Activated CD4-positive, alpha-beta T cell treated with anti-CD3 and anti-CD28 coated beads, Interleukin-2, amount 50 U/mL, for 1 hour (primary cell): Measurements from ENCODE around the gene VIL1.

Experiments
- DNase-seq: peaks from one replicate; pipeline ENCODE4 v3.0.0-alpha.2; 2020

The VIL1 gene

DNA sequence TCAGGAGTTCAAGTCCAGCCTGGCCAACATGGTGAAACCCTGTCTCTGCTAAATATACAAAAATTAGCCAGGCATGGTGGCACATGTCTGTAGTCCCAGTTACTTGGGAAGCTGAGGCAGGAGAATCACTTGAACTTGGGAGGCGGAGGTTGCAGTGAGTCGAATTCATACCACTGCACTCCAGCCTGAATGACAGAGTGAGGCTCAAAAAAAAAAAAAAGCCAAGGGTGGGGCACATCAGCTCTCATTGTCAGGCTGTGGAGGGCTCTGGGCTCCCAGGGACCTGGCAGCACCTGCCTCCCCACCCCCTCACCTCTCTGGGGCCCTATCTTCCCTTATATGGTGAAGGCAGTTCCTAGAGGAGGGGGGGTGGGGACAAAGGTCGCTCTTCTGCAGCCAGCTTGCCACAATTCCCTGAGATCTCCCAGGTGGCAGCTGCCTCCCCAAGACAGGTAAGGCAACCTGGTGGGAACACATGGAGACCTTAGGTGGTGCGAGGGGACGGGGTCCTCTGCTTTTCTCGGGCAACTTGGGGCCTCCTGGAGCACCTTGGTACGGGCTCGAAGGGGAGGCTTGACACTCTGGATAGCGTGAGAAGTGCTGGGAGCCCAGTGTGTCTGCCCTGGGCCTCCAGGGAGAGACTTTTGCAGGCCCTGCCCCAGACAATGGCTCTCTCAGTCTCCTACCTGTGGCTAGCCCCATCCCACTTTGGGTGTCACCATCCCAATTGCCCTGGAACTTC, at the start of gene VIL1:
TSS of gene VIL1 (plus strand) at position 407 of the 742 bp plus-strand sequence. CDS start 4,656 bp downstream, outside the sequence.
- no peak for DNase-seq

DNA sequence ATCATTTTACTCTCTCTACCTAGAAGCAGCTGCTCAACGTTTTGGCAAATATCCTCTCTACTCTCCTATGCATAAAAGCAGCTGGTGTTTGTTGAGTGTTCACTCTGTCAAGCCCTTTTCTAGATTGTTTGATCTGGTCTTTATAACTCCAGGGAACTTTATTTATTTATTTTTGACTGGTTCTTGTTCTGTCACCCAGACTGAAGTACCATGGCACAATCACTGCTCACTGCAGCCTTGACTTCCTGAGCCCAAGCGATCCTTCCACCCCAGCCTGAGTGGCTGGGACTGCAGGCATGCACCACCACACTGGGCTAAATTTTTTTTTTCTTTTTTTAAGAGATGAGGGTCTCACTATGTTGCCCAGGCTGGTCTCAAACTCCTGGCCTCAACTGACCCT, 49.6 kb upstream of the VIL1 start:
- DNase-seq, result no peak

DNA sequence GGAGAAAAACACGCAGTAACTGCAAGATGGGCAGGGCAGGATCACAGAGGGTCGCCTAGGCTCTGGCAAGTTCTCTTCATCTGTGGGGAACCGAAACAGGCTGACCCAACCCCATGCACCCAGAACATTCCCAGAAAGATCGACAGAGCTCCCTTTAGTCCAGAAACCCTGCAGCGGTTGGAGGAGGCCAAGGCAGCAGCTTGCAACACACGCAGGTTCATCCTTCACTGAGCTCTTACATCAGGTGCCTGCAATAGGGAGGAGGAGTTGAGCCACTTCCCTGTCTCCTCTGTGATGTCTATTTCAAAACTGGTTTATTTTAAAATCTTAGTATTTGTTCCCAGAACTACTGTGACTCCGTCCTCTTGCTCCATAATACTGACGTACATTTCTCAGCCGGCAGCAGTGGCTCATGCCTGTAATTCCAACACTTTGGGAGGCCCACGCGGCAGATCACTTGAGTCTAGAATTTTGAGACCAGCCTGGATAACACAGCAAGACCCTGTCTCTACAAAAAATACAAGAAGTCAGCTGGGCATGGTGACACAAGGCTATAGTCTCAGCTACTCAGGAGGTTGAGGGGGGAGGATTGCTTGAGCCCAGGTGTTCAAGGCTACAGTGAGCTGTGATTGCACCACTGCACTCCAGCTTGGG, 48.4 kb upstream of the VIL1 start:
- no peak for DNase-seq

DNA sequence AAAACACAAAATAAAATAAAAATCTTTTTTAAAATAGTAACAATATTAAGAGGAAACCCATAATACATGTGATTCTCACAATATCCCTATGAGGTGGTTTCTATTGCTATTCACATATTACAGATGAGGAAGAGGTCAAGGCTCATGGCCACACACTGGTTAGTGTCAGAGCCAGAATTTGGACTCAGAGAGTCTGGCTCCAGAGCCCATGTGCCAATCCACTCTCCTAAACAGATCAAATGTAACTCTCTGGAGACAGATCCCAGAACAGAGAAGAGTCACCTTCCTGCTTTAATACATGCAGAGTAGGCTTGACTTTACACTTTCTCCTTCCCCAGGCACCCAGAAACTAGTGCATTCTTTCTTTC, 47.0 kb upstream of the VIL1 start:
- DNase-seq, result no peak

DNA sequence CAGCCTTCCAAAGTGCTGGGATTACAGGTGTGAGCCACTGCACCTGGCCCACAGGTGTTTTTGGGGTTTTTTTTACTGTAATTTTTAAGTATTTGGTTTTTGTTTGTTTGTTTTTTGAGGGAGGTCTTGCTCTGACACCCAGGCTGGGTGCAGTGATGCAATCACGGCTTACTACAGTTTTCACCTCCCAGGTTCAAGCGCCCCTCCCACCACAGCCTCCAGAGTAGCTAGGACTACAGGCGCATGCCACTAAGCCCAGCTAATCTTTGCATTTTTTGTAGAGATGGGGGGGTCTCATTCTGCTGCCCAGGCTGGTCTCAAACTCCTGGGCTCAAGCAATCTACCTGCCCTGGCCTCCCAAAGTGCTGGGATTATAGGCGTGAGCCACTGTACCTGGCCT, 44.1 kb upstream of the VIL1 start:
- no peak for DNase-seq

DNA sequence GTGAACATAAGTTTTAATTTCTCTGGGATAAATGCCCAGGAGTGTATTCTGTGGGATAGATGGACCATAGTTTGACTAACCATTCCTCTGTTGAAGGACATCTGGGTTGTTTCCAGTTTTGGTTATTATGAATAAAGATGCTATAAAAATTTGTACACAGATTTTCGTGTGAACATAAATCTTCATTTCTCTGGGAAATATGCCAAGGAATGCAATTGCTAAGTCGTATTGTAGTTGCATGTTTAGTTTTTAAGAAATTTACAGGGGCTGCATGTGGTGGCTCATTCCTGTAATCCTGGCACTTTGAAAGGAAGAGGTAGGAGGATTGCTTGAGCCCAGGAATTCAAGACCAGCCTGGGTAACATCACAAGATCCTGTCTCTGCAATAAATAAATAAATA, 43.7 kb upstream of the VIL1 start:
- DNase-seq, result no peak

DNA sequence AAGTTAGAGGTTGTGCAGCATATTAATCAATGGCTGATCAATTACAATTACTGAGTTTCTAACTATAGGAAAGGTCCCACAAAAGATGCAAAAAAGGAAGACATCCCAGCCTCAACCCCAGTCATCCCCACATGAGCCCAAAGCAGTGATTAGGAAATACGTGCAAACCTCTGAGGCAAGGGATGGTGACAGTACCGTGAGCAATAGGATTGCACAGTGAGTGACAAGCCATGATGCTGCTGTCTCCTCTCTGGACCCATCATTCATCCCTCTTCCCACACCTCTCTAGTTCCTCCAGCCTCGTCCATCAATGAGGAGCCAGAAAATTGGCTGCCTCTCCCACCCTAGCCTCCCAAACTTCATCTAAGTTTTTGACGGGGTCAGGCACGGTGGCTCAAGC, 40.9 kb upstream of the VIL1 start:
- DNase-seq, result no peak

DNA sequence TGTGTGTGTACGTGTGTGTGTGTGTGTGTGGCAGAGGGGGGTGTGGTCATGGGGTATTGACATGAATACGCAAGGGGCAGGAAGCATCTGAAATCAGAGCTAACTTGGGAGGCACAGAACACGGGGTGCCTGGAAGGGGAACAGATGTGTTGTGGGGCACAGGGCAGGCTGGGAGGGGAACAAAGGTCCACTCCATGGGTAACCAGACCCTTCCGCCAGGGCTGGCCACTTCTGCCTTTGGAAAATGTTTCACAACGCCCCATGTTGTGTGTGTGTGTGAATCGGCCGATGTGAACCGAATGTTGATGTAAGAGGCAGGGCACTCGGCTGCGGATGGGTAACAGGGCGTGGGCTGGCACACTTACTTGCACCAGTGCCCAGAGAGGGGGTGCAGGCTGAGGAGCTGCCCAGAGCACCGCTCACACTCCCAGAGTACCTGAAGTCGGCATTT, 37.0 kb upstream of the VIL1 start, which contains the start of gene SLC11A1:
TSS of gene SLC11A1 (plus strand) at position 358 of the 451 bp plus-strand sequence. CDS start 96 bp downstream, outside the sequence.
- DNase-seq, result no peak

DNA sequence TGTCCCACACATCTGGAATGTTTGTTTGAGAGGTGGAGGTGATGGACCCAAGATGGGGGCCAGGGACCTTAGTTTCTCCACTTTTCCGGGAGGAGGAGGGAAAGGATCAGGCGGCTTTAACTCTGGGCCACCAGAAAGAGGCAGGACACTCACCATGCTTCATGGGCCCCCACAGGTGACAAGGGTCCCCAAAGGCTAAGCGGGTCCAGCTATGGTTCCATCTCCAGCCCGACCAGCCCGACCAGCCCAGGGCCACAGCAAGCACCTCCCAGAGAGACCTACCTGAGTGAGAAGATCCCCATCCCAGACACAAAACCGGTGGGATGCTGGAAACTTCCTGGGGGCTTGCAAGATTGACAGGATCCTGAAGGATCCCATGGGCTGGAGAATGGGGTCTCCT, 36.1 kb upstream of the VIL1 start:
- no peak for DNase-seq

DNA sequence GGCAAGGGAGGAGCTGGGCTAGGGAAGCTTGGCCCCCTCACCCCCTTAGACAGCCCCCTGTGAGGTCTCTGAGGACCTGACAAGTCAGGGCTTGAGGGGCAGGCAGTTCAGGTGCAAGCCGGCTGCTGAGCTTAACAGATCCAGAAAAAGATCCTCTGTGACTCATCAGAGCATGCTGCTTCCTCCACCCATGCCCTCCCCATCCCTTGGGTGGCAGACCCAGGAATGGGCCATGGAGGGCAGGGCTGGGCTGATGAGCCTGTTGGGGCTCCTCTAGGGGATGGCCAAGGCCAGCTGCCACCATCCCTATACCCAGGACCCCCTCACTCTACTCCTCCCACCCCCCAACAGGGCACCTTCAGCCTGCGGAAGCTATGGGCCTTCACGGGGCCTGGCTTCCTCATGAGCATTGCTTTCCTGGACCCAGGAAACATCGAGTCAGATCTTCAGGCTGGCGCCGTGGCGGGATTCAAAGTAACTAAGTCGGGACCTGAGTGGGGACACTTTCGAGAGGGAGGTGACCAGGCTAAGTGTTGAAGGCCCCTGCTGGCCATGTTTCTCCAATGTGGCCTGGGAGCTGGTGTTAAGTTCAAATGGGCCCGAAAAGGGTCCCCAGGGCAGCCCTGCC, 34.9 kb upstream of the VIL1 start:
- no peak for DNase-seq

DNA sequence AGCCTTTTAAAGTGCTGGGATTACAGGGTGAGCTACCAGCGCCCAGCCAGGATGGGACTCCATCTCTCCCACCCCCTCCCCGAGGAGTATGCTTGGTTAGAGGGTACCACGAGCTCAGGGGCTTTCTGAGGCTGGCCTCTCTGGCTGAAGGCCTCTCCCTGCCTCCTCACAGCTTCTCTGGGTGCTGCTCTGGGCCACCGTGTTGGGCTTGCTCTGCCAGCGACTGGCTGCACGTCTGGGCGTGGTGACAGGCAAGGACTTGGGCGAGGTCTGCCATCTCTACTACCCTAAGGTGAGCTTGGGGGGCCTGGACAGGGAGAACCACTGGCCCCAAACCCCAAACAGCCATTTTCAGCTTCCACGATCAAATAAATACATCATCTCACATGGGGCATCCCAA, 33.9 kb upstream of the VIL1 start:
- DNase-seq, result no peak

DNA sequence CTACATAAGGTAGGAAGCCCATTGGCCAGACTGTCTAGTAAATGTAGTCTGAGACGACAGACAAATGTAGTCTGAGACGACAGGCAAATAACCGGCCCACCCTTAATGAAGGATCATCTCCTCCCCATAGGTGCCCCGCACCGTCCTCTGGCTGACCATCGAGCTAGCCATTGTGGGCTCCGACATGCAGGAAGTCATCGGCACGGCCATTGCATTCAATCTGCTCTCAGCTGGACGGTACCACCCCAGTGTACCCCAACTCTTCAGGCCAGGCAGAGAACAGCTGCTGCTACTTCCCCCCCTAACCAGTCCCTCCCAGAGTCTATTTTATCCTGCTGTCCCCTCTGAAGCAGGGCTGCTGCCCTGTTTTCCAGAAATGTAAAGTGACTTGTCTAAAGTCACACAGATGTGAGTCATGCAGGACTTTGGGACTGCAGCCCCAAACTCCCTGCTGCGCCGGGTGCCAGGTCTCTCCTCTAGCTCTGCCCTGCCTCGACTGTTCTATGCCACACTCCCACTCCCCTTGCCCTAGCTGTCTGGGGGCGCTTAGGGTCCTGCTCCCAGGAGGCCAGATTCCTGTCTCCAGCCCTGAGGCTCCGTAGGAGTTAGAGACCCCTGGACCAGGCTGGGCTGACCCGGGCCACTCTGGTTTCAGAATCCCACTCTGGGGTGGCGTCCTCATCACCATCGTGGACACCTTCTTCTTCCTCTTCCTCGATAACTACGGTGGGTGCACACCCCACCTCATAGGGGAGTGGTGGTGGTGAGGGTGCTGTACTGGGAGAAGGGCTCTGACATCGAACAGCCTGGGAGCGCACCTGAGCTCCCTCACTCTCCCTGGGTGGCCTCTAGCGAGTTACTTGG, 32.2 kb upstream of the VIL1 start:
- no peak for DNase-seq

DNA sequence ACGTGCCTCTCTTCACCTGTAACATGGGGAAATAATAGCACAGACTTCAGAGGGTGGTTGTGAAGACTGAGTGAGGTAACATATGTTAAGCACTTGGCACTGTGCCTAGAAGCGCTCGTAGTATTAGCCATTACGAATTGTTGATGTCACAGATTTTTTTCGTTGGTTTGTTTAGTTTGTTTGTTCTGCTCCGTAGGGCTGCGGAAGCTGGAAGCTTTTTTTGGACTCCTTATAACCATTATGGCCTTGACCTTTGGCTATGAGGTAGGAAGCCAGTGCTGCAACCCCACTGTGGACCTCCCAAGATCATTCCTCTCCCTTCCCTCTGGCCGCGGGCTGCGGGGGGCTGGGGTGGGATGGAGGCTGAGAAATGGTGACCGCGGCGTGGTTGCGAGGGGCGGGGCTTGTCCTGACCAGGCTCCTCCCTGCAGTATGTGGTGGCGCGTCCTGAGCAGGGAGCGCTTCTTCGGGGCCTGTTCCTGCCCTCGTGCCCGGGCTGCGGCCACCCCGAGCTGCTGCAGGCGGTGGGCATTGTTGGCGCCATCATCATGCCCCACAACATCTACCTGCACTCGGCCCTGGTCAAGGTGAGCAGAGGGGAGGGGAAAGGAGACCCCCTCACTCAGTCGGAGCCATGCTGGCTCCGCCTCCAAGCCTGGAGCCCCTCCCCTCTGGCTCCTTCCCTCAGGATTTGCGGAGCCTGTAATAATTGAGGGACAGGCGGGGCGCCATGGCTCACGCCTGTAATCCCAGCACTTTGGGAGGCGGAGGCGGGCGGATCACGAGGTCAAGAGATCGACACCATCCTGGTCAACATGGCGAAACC, 31.3 kb upstream of the VIL1 start:
- no peak for DNase-seq

DNA sequence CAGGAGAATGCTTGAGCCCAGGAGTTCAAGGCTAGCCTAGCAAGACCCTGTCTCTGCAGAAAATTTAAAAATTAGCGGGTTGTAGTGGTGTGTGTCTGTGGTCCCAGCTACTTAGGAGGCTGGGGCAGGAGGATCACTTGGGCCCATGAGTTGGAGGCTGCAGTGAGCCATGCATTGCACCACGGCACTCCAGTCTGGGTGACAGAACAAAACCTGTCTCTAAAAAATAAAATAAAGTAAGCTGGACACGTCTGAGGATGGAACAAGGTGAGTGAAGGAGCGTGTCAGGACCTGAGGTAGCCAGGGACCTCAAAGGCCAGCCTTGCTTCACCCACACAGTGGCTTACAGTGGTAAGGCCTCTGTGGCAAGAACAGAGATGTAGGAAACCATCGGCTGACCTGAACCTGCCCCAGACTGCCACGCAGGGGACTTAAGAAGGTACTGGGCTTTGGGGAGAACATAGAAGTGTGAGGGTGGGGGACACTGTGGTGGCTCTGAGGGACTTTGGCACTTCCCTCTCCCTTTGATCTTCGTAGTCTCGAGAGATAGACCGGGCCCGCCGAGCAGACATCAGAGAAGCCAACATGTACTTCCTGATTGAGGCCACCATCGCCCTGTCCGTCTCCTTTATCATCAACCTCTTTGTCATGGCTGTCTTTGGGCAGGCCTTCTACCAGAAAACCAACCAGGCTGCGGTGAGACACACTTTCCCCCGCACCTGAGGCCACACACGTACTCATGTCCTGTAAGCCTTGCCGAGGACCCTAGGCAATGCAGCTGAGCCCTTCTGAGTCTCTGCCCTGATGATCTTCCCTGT, 29.4 kb upstream of the VIL1 start:
- DNase-seq, result no peak

DNA sequence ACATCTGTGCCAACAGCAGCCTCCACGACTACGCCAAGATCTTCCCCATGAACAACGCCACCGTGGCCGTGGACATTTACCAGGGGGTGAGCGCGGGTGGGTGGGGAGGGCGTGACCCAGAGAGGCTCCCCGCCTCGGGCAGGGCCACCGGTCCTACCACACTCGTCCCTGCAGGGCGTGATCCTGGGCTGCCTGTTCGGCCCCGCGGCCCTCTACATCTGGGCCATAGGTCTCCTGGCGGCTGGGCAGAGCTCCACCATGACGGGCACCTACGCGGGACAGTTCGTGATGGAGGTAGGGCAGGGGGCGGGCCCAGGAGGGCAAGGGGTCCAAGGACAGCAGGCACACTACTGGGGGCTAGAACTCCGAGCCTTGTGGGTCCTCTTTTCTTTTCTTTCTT, 27.7 kb upstream of the VIL1 start:
- no peak for DNase-seq

DNA sequence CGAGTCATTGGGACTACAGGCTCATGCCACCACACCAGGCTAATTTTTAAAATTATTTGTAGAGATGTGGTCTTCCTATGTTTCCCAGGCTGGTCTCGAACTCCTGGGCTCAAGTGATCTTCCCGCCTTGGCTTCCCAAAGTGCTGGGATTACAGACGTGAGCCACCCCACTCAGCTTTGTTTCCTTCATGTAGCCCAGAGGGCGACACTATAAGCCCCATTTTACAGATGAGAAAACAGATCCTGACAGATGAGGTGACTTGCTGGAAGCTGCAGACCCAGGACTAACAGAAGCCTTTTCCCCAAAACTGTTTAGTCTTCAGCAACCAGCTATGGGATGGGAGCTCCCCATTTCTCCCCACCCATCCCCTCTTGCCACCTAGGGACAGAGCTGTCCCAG, 26.5 kb upstream of the VIL1 start:
- DNase-seq, result no peak

DNA sequence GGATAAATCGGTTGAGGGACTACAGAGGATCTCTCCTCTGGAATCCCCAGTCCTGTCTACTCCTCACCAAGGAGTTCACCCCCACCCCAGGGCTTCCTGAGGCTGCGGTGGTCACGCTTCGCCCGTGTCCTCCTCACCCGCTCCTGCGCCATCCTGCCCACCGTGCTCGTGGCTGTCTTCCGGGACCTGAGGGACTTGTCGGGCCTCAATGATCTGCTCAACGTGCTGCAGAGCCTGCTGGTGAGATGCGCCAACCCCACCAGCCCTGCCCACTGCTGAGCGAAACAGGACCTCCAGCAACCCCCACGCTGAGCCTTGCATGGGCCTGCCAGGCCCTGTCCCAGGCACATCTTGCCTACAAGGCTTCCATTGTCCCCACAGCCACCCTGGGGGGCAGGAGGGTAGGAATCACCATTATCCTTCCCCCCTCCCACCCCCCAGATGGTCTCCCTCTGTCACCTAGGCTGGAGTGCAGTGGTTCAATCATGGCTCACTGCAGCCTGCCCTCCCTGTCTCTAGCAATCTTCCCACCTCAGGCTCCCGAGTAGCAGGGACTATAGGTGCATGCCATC, 25.9 kb upstream of the VIL1 start:
- DNase-seq, result no peak

DNA sequence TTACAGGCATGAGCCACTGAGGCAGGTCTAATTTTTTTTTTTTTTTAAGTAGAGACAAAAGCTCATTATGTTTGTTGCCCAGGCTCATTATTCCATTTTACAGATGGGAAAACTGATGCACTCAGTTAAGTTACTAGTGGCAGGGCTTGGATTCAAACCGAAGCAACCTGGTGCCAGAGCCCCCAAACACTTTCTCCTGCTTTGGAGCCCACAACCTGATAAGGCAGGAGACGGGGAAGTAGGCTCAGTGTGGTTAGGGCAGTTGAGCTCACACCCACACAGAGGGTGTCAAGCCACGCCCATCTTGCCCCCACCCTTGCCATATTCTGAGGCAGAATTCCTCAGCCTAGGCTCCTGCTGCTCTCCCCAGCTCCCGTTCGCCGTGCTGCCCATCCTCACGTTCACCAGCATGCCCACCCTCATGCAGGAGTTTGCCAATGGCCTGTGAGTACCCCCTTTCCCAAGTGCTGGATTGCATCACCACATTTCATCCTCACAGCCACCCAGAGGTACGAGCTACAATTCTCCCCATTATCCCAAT, 25.1 kb upstream of the VIL1 start:
- no peak for DNase-seq

DNA sequence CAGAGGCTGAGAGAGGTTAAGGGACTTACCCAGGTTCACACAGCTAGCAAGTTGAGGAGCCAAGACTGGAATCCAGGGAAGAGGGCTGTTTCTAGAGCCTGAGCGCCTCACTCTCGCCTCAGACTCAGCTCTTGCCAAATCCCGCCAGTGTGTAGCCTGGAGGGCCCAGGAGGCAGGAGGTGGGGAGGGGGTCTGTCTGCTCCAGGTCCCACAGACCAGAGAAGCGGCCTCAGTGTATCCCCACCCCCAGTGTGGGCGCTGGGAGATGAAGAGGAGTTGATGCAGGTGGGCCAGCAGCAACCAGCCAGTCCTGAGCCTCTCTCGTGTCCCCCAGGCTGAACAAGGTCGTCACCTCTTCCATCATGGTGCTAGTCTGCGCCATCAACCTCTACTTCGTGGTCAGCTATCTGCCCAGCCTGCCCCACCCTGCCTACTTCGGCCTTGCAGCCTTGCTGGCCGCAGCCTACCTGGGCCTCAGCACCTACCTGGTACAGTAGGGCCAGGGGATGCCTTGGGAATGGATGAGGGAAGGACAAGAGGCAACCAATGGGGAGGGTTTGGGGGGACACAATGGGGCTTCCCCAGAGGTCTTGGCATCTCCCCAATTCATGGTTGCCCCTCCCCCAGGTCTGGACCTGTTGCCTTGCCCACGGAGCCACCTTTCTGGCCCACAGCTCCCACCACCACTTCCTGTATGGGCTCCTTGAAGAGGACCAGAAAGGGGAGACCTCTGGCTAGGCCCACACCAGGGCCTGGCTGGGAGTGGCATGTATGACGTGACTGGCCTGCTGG, 24.4 kb upstream of the VIL1 start:
- DNase-seq, result no peak

DNA sequence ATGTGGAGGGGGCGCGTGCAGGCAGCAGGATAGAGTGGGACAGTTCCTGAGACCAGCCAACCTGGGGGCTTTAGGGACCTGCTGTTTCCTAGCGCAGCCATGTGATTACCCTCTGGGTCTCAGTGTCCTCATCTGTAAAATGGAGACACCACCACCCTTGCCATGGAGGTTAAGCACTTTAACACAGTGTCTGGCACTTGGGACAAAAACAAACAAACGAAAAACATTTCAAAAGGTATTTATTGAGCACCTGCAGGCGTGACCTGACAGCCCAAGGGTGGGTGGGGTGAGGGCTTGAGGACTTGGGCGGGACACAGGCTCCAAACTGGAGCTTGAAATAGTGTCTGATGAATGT, 23.9 kb upstream of the VIL1 start:
- DNase-seq, result no peak
